Adrenal gland (tissue), 12 donors: Measurements from ENCODE around the gene SOS1. TPM values are rescaled to one million over a fixed set of nuclear protein-coding genes. Genes with fewer than 3 reads are reported as not detected.

Source experiments
- DNase-seq, 7 donors: peaks; one replicate each; pipeline ENCODE4 v3.0.0-alpha.2; 2019 to 2020
- H3K27ac ChIP-seq, 5 donors: fragments of 200-600 bp; sonication (generic) in 4 of 5; 1 replicate in 3 of 5; 2 replicates in 2 of 5; pipeline versions ENCODE4 v1.5.1 to v1.8.0; 2016 to 2020; ENCODE audit warnings: mild to moderate bottlenecking in 1 of 5
- H3K27me3 ChIP-seq: fragments of 200-600 bp; 2 replicates; pipeline ENCODE4 v1.8.0; 2021
- H3K36me3 ChIP-seq, 2 donors: fragments of 200-600 bp; replicated peaks in 1 of 2; 1 replicate in 1 of 2; 2 replicates in 1 of 2; pipeline versions ENCODE4 v1.5.1 to v1.8.0; 2018 to 2022
- H3K4me1 ChIP-seq, 2 donors: fragments of 200-600 bp; replicated peaks in 1 of 2; 1 replicate in 1 of 2; 2 replicates in 1 of 2; pipeline versions ENCODE4 v1.5.1 to v1.8.0; 2018 to 2021
- H3K4me3 ChIP-seq, 4 donors: fragments of 200-600 bp; sonication (generic) in 3 of 4; one replicate each; pipeline ENCODE4 v1.5.1; 2016 to 2018
- H3K9me3 ChIP-seq, 3 donors: fragments of 200-600 bp; sonication (generic) in 1 of 3; replicated peaks in 1 of 3; 1 replicate in 2 of 3; 2 replicates in 1 of 3; pipeline versions ENCODE4 v1.5.1 to v1.8.0; 2016 to 2021
- CTCF ChIP-seq, 6 experiments: fragments of 450-650 bp in 4 of 6; fragments of 200-600 bp in 2 of 6; sonication (generic) in 1 of 6; IDR thresholded peaks; 1 replicate in 5 of 6; 2 replicates in 1 of 6; pipeline versions ENCODE4 v1.5.1 to v1.8.0; 2016 to 2021; ENCODE audit warnings: antibody characterized with exemption in 6 of 6, mild to moderate bottlenecking in 2 of 6, moderate library complexity in 1 of 6
- POLR2A ChIP-seq, 2 donors: fragments of 450-650 bp; IDR thresholded peaks; one replicate each; pipeline ENCODE4 v1.6.1; 2017; ENCODE audit warnings: antibody characterized with exemption in 2 of 2, mild to moderate bottlenecking in 2 of 2, moderate library complexity in 1 of 2
- WGBS, 4 donors: extraction: QIAGEN DNeasy Blood & Tissue Kit in 2 of 4; methylation state at CpG; one replicate each; pipeline versions ENCODE4 v1.1.5 to v1.1.7; 2013 to 2017; 5-methylcytosine and 5-hydroxymethylcytosine counted together
- intact Hi-C, 2 donors: fragments of 100-400 bp; cut with DNase I; formaldehyde crosslinking; loops; one replicate each; pipeline versions ENCODE4 v1.14.1 to v1.15.0; 2022 to 2023
- polyA plus RNA-seq, 3 donors: library from polyadenylated mRNA; stranded (reverse); fragments of 200-250 nt in 2 of 3; fragments of 350-450 nt in 1 of 3; fragmentation: Illumina TruSeq in 1 of 3; extraction: RNeasy Lipid Tissue Mini Kit (QIAGEN cat#74804) in 1 of 3; gene quantifications; one replicate each; pipeline ENCODE4 v1.2.3, GENCODE V29; 2013 to 2014
- total RNA-seq, 9 donors: library from RNA; depleted of rRNA in 4 of 9; stranded (reverse); fragments of >200 nt in 4 of 9; fragments of 120-200 nt in 1 of 9; fragmentation: NEBNext Ultra II Directional in 1 of 9; extraction: Animal tissue kit (Norgen Biotek cat#: 25700) in 1 of 9; gene quantifications; one replicate each; pipeline versions ENCODE4 v1.1.0 to v1.2.4, GENCODE V29; 2013 to 2023
- donor health status: healthy with polysubstance abuse.
- donor health status: Bipolar disorder and iron deficiency.
- donor health status: DM: yes; HTN: yes; CAD: no.
- donor health status: DM: no; HTN: no; CAD: no.
- donor health status: DM: no; HTN: no; CAD: no.
- donor health status: DM: yes; HTN: yes; CAD: no.

Gene SOS1
- total and polyA plus RNA-seq, 12 donors: 6.4 to 42.0 (median 26.5) TPM

- peaks cover 0 to 3% (median 0%) of the 10 kb centered on the region in 3 donors for H3K9me3 ChIP-seq
- H3K4me1 ChIP-seq: no peaks in the 10 kb centered on the region
- WGBS, 4 donors: 65 to 90% (median 85%) methylated on average over 3 of the region's 3 CpGs
- no peak overlapping the region for H3K27ac ChIP-seq
- no peak for DNase-seq
- no peaks in the 10 kb centered on the region for H3K36me3 ChIP-seq
- intact Hi-C loops: no loop called here
- no peak overlapping the region for H3K4me3 ChIP-seq
- TF ChIP-seq POLR2A (IDR thresholded peaks at IDR 0.05): no peak
- no peak for TF ChIP-seq CTCF (IDR thresholded peaks at IDR 0.05)
- H3K27me3 ChIP-seq: no peaks in the 10 kb centered on the region
Measured at GRCh38 chr2:39154944-39155343, 34.1 kb upstream of the SOS1 start.

- H3K27ac ChIP-seq: no peak overlapping the region
- H3K4me3 ChIP-seq: no peak overlapping the region
- TF ChIP-seq POLR2A (IDR thresholded peaks at IDR 0.05) (no peak), CTCF (IDR thresholded peaks at IDR 0.05) (no peak)
- no peak for DNase-seq
- no peaks in the 10 kb centered on the region for H3K9me3 ChIP-seq
- H3K36me3 ChIP-seq: no peaks in the 10 kb centered on the region
- H3K4me1 ChIP-seq: no peaks in the 10 kb centered on the region
- WGBS, 4 donors: 90 to 100% (median 96%) methylated on average over 1 of the region's 1 CpG
- intact Hi-C loops: no loop called here
- H3K27me3 ChIP-seq: no peaks in the 10 kb centered on the region
Measured at GRCh38 chr2:39153312-39153711, 32.5 kb upstream of the SOS1 start.

- Histone ChIP-seq H3K27me3 (no peaks in the 10 kb centered on the region), H3K36me3 (no peaks in the 10 kb centered on the region), H3K4me3 (no peak overlapping the region), H3K9me3 (no peaks in the 10 kb centered on the region), H3K27ac (no peak overlapping the region), H3K4me1 (no peaks in the 10 kb centered on the region)
- intact Hi-C loops: no loop called here
- no peak for TF ChIP-seq POLR2A (IDR thresholded peaks at IDR 0.05)
- no peak for TF ChIP-seq CTCF (IDR thresholded peaks at IDR 0.05)
- no peak for DNase-seq
- 73 to 96% (median 82%) methylated on average over 2 of the region's 2 CpGs for WGBS, 4 donors
Measured at GRCh38 chr2:39152504-39152903, 31.7 kb upstream of the SOS1 start.

- intact Hi-C loops: no loop called here
- no peaks in the 10 kb centered on the region for H3K4me1 ChIP-seq
- H3K4me3 ChIP-seq: no peak overlapping the region
- no peak overlapping the region for H3K27ac ChIP-seq
- TF ChIP-seq POLR2A (IDR thresholded peaks at IDR 0.05) (no peak), CTCF (IDR thresholded peaks at IDR 0.05) (no peak)
- no peaks in the 10 kb centered on the region for H3K9me3 ChIP-seq
- WGBS, 4 donors: 79 to 97% (median 83%) methylated on average over 5 to 9 of the region's 9 CpGs
- no peaks in the 10 kb centered on the region for H3K27me3 ChIP-seq
- H3K36me3 ChIP-seq: no peaks in the 10 kb centered on the region
- no peak for DNase-seq
Measured at GRCh38 chr2:39150890-39151497, 30.1 kb upstream of the SOS1 start.
